ENCODE measurements around the gene GNG12.

The GNG12 gene

DNA sequence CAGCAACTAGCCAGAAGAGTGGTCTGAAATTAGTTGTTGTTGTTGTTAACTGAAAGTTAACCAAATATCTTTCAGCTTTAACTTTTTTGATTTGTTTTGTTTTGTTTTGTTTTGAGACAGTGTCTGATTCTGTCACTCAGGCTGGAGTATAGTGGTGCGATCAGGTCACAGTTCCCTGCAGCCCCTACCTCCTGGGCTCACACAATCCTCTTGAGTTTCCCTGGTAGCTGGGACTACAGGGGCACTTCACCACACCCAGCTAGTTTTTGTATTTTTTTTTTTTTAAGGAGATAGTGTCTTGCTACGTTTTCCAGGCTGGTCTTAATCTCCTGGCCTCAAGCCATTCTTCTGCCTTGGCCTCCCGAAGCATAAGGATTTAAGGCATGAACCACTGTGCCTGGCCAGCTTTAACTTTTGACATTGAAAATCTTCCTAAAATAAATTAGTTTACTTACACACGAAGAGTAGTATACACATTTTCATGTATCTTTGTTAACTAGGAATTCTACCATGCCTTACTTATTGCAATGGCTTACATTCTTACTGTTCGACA is 45.0 kb downstream of the GNG12 start:
- in situ Hi-C loops (cut with MboI; ENCODE audit: low pct_unique_long_range_greater_than_20kb, low sequenced_read_pairs, unreplicated experiment) = no loop called here
- DNase-seq (ENCODE audit: low spot score) = no peak
- TF ChIP-seq, protein P1, sequence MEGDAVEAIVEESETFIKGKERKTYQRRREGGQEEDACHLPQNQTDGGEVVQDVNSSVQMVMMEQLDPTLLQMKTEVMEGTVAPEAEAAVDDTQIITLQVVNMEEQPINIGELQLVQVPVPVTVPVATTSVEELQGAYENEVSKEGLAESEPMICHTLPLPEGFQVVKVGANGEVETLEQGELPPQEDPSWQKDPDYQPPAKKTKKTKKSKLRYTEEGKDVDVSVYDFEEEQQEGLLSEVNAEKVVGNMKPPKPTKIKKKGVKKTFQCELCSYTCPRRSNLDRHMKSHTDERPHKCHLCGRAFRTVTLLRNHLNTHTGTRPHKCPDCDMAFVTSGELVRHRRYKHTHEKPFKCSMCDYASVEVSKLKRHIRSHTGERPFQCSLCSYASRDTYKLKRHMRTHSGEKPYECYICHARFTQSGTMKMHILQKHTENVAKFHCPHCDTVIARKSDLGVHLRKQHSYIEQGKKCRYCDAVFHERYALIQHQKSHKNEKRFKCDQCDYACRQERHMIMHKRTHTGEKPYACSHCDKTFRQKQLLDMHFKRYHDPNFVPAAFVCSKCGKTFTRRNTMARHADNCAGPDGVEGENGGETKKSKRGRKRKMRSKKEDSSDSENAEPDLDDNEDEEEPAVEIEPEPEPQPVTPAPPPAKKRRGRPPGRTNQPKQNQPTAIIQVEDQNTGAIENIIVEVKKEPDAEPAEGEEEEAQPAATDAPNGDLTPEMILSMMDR (IDR thresholded peaks at IDR 0.05; ENCODE audit: extremely low read depth, insufficient read depth, missing control alignments) = no peak

DNA sequence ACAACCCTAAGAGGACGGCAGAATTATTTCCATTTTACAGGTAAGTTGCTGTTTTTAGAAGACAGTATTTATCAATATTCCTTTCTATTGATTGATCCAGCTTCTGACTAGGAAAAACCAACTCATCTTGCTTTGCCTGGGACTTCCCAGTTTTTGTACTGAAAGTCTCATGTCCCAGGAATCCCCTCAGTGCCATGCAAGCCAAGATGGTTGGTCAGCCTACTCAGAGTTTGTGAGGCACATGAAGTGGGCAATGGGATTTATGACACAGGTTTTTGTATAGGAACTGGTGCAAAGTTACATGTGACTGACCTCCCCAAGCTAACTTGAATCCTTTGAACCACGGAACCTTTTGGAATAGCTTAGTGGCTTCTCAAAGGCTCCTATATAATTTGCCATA is 45.5 kb downstream of the GNG12 start:
- in situ Hi-C loops (cut with MboI; ENCODE audit: low pct_unique_long_range_greater_than_20kb, low sequenced_read_pairs, unreplicated experiment) = no loop called here
- TF ChIP-seq, protein P1 (IDR thresholded peaks at IDR 0.05; ENCODE audit: extremely low read depth, insufficient read depth, missing control alignments) = no peak
- no peak for DNase-seq (ENCODE audit: low spot score)

DNA sequence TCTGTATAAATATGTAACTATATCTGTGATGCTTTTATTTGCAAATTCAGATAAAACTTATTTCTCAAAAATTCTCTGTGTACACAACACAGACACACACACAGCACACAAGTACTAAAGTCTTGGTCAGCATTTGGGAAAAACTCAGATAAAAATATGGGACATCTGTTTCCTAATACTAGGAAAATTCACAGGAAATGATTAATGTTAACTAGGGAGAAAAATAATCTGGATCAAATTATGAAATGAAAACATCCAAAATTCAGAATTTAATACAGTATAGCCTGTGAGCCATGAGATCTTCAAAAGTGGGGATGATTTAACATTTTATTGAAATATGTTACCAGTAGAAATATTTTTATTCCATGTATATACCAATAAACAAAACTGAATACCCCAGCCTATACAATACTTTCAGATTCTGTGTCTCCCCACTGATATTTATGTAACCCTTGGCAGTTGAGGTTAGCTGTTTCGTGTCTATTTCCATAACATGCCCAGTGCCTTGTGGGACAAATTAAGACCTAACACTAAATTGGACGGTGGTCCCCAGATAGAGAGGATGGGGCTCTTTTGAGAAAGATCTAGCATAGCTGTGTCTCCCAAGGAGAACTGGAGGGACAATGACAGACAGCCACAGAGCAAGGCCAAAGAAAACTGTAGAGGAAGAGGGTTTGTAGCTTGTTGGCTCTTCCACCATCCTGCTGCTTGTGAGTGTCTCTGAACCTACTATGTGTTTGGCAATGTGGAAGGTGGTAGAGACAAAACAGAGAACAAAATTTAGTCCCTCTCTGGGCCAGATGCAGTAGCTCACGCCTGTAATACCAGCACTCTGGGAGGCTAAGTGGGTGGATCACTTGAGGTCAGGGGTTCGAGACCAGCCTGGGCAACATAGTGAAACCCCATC is 47.2 kb downstream of the GNG12 start:
- TF ChIP-seq, protein P1 (IDR thresholded peaks at IDR 0.05; ENCODE audit: extremely low read depth, insufficient read depth, missing control alignments) = no peak
- in situ Hi-C loops (cut with MboI; ENCODE audit: low pct_unique_long_range_greater_than_20kb, low sequenced_read_pairs, unreplicated experiment) = no loop called here
- DNase-seq (ENCODE audit: low spot score) = no peak

DNA sequence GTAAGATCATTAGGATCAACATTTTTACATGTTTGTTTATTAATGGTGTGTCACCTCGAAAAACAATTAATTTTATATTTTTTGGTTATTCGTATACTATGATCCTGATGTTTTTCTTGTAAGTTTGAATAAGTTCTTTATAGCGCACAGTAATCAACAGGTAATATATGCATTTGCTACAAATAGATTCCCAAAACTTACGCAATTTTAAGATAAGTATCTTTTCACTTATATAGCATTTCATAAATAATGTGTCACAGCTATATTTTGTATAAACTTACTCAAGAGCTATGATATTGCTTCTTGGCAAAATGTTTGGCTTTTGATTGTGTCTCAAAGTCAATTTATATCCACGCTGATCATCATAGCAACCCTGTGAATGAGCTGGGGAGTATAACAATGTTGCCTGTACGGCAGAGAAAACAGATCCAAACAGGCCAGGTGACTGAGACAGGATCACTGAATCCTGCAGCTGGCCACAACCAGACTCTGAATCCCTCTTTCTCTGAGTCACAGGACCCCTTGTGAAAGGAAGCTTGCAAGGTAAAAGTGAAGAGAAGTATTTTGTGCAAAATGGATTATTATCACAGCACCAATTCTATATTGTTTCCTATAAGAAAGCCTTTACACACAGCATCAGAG is 48.6 kb downstream of the GNG12 start:
- in situ Hi-C loops (cut with MboI; ENCODE audit: low pct_unique_long_range_greater_than_20kb, low sequenced_read_pairs, unreplicated experiment) = no loop called here
- DNase-seq (ENCODE audit: low spot score) = no peak
- TF ChIP-seq, protein P1 (IDR thresholded peaks at IDR 0.05; ENCODE audit: extremely low read depth, insufficient read depth, missing control alignments) = no peak

DNA sequence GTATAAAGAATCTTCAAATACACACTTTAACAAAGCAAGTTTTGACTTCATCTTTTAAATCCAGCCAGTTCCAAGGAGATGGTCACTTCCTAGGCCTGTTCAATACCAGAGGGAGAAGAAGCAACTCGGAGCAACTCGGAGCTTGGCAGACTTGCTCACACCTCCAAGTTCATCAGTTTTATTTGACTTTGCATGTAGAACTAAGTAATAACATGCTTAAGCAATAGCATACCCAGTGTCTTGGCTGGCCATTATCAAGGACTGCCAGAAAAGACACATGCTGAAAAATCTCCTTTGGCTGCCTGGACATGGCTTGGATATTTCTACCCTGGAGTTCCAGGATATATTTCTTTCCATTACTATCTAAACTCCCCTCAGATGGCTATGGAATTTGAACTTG is 52.6 kb downstream of the GNG12 start:
- in situ Hi-C loops (cut with MboI; ENCODE audit: low pct_unique_long_range_greater_than_20kb, low sequenced_read_pairs, unreplicated experiment) = no loop called here
- TF ChIP-seq, protein P1 (IDR thresholded peaks at IDR 0.05; ENCODE audit: extremely low read depth, insufficient read depth, missing control alignments) = no peak
- no peak for DNase-seq (ENCODE audit: low spot score)

DNA sequence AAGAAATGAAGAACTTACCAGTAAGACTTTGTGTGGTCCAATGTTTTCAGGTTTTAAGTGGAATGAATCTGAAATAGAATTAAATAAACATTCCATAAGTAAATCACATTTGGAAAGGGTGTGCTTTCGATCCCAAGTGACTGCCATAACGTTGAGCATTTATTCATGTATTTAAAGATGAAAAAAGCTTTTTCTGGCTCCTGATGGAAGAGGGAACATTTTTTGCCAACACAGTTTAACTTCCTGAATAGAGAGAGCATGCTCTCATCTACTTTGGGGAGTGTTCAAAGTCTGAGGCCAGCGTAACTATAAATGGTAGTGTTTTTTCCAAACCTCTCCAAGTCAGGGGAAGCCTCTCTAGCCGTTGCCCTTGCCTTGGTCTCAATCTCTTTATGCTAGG is 55.8 kb downstream of the GNG12 start:
- in situ Hi-C loops (cut with MboI; ENCODE audit: low pct_unique_long_range_greater_than_20kb, low sequenced_read_pairs, unreplicated experiment) = no loop called here
- DNase-seq (ENCODE audit: low spot score) = no peak
- TF ChIP-seq, protein P1 (IDR thresholded peaks at IDR 0.05; ENCODE audit: extremely low read depth, insufficient read depth, missing control alignments) = no peak

All from GM13977 (cell line).